ENCODE measurements around the gene AGAP2. TPM values are rescaled to one million over a fixed set of nuclear protein-coding genes. Genes with fewer than 3 reads are reported as not detected.

Gene AGAP2
- total and polyA plus RNA-seq, 2 of the 13 experiments (the other 11 are each of a cell fraction or from before 2014, with no cell fraction given): 0.38 to 0.45 TPM

GRCh38 chr12:57744777-57745484, 6.4 kb upstream of the AGAP2 start, which contains the start of gene TSPAN31 (continued):
- TF ChIP-seq PRDM15 (CRISPR knock-in tag; IDR thresholded peaks at IDR 0.05) (0 out of 2 replicates have a peak, but pooled peaks have one; percentile 26), FOXK2 (IDR thresholded peaks at IDR 0.05) (no peak), ZSCAN25 (CRISPR knock-in tag; IDR thresholded peaks at IDR 0.05) (no peak), ARNT2 (CRISPR knock-in tag; IDR thresholded peaks at IDR 0.05; ENCODE audit: low read depth) (no peak), ZNF362 (CRISPR knock-in tag; IDR thresholded peaks at IDR 0.05; ENCODE audit: borderline replicate concordance) (no peak), ZNF512 (CRISPR knock-in tag; IDR thresholded peaks at IDR 0.05) (no peak), ZNF570 (CRISPR knock-in tag; IDR thresholded peaks at IDR 0.05; ENCODE audit: borderline replicate concordance) (no peak), ZNF44 (CRISPR knock-in tag; IDR thresholded peaks at IDR 0.05) (no peak), BCL3 (CRISPR knock-in tag; IDR thresholded peaks at IDR 0.05) (no peak), SSRP1 (CRISPR knock-in tag; IDR thresholded peaks at IDR 0.05) (no peak; the same call in 1 of the 2 replicates), CBX2 (IDR thresholded peaks at IDR 0.05; ENCODE audit: low read depth, low read length) (no peak), CBX2 (CRISPR knock-in tag; IDR thresholded peaks at IDR 0.05; ENCODE audit: low read depth) (no peak), NR1H2 (CRISPR knock-in tag; IDR thresholded peaks at IDR 0.05; ENCODE audit: borderline replicate concordance, low read depth) (no peak), RBAK (CRISPR knock-in tag; IDR thresholded peaks at IDR 0.05) (no peak), KDM6A (CRISPR knock-in tag; IDR thresholded peaks at IDR 0.05; ENCODE audit: low read depth) (no peak), MED13 (CRISPR knock-in tag; IDR thresholded peaks at IDR 0.05) (no peak)
